A549 treated with DMSO at 1 μM for 4 hours (cell line): ENCODE results near the gene DMRTA2. TPM values are rescaled to one million over a fixed set of nuclear protein-coding genes. Genes with fewer than 3 reads are reported as not detected.

Experiments
- total RNA-seq: library from RNA; stranded (reverse); fragments of 200-300 nt; extraction: Qiagen RNA extraction; gene quantifications from 5 replicates; pipeline ENCODE4 v1.2.3, GENCODE V29; 2022; ENCODE audit warnings: low read depth

Gene DMRTA2
- total RNA-seq = 0.14 to 0.26 TPM (median 0.18 TPM) in 5 replicates

GRCh38 chr1:50422946-50423669, at the start of gene DMRTA2:
TSS of gene DMRTA2 (minus strand) at chr1:50423443. CDS start at chr1:50421536, 1,907 bp downstream.

